ENCODE results near the gene SDF4. TPM values are rescaled to one million over a fixed set of nuclear protein-coding genes. Genes with fewer than 3 reads are reported as not detected.

The SDF4 gene
- total and polyA plus RNA-seq, 2 of the 8 experiments (the other 6 are each of a cell fraction or from before 2014, with no cell fraction given): 45.5 to 75.6 TPM

DNA sequence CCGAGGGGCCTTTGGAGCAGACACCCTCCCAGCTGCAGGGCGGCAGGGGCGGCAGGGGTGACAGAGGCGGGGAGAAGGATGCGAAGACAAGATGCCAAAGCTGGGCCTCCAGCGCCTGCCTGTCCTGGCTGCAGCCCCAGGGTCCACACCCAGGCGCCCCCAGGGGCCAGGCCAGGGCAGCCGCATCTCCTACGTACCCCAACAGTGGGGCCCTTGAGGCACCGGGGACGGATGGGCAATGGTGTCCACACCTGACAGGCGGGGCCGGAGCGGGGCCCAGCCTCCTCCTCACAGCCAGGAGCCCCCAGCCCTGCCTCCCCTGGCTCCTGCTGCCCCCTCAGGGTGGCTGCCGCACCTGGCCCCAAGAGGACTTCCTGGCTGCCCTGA lies 7.4 kb upstream of the SDF4 start (continued):
- TF ChIP-seq, protein P1, sequence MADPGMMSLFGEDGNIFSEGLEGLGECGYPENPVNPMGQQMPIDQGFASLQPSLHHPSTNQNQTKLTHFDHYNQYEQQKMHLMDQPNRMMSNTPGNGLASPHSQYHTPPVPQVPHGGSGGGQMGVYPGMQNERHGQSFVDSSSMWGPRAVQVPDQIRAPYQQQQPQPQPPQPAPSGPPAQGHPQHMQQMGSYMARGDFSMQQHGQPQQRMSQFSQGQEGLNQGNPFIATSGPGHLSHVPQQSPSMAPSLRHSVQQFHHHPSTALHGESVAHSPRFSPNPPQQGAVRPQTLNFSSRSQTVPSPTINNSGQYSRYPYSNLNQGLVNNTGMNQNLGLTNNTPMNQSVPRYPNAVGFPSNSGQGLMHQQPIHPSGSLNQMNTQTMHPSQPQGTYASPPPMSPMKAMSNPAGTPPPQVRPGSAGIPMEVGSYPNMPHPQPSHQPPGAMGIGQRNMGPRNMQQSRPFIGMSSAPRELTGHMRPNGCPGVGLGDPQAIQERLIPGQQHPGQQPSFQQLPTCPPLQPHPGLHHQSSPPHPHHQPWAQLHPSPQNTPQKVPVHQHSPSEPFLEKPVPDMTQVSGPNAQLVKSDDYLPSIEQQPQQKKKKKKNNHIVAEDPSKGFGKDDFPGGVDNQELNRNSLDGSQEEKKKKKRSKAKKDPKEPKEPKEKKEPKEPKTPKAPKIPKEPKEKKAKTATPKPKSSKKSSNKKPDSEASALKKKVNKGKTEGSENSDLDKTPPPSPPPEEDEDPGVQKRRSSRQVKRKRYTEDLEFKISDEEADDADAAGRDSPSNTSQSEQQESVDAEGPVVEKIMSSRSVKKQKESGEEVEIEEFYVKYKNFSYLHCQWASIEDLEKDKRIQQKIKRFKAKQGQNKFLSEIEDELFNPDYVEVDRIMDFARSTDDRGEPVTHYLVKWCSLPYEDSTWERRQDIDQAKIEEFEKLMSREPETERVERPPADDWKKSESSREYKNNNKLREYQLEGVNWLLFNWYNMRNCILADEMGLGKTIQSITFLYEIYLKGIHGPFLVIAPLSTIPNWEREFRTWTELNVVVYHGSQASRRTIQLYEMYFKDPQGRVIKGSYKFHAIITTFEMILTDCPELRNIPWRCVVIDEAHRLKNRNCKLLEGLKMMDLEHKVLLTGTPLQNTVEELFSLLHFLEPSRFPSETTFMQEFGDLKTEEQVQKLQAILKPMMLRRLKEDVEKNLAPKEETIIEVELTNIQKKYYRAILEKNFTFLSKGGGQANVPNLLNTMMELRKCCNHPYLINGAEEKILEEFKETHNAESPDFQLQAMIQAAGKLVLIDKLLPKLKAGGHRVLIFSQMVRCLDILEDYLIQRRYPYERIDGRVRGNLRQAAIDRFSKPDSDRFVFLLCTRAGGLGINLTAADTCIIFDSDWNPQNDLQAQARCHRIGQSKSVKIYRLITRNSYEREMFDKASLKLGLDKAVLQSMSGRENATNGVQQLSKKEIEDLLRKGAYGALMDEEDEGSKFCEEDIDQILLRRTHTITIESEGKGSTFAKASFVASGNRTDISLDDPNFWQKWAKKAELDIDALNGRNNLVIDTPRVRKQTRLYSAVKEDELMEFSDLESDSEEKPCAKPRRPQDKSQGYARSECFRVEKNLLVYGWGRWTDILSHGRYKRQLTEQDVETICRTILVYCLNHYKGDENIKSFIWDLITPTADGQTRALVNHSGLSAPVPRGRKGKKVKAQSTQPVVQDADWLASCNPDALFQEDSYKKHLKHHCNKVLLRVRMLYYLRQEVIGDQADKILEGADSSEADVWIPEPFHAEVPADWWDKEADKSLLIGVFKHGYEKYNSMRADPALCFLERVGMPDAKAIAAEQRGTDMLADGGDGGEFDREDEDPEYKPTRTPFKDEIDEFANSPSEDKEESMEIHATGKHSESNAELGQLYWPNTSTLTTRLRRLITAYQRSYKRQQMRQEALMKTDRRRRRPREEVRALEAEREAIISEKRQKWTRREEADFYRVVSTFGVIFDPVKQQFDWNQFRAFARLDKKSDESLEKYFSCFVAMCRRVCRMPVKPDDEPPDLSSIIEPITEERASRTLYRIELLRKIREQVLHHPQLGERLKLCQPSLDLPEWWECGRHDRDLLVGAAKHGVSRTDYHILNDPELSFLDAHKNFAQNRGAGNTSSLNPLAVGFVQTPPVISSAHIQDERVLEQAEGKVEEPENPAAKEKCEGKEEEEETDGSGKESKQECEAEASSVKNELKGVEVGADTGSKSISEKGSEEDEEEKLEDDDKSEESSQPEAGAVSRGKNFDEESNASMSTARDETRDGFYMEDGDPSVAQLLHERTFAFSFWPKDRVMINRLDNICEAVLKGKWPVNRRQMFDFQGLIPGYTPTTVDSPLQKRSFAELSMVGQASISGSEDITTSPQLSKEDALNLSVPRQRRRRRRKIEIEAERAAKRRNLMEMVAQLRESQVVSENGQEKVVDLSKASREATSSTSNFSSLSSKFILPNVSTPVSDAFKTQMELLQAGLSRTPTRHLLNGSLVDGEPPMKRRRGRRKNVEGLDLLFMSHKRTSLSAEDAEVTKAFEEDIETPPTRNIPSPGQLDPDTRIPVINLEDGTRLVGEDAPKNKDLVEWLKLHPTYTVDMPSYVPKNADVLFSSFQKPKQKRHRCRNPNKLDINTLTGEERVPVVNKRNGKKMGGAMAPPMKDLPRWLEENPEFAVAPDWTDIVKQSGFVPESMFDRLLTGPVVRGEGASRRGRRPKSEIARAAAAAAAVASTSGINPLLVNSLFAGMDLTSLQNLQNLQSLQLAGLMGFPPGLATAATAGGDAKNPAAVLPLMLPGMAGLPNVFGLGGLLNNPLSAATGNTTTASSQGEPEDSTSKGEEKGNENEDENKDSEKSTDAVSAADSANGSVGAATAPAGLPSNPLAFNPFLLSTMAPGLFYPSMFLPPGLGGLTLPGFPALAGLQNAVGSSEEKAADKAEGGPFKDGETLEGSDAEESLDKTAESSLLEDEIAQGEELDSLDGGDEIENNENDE (IDR thresholded peaks at IDR 0.05; ENCODE audit: insufficient replicate concordance, low read length): no peak

Data from H1 (cell line).